Measurements from ENCODE around the gene HDAC11.
"Not testable (repeated sequence)": the region's sequence is repeated elsewhere in the genome, so short reads cannot be mapped to it uniquely, and the experiment has no call there.

HDAC11 gene

GRCh38 chr3:13479582-13480339 lies at the start of gene HDAC11:
HDAC11 (plus strand) TSS chr3:13480306; CDS start chr3:13480348, 42 bp downstream.
- peak; percentile 96 for DNase-seq (ENCODE audit: low read depth)

- DNase-seq (ENCODE audit: low read depth) = not testable (repeated sequence)
These were observed 49.7 kb upstream of the HDAC11 start for GRCh38 chr3:13430411-13430875.

- no peak for DNase-seq (ENCODE audit: low read depth)
These were observed 48.0 kb upstream of the HDAC11 start for GRCh38 chr3:13432093-13432492.

- no peak for DNase-seq (ENCODE audit: low read depth)
These were observed 46.2 kb upstream of the HDAC11 start for GRCh38 chr3:13433912-13434311.

GRCh38 chr3:13436213-13436612 lies 43.9 kb upstream of the HDAC11 start:
- not testable (repeated sequence) for DNase-seq (ENCODE audit: low read depth)

GRCh38 chr3:13440204-13440817 lies 39.8 kb upstream of the HDAC11 start:
- DNase-seq (ENCODE audit: low read depth) = no peak

GRCh38 chr3:13442882-13443281 lies 37.2 kb upstream of the HDAC11 start:
- DNase-seq (ENCODE audit: low read depth) = not testable (repeated sequence)

- DNase-seq (ENCODE audit: low read depth) = peak; percentile 7
These were observed 28.8 kb upstream of the HDAC11 start for GRCh38 chr3:13451301-13451673.

- peak; percentile 24 for DNase-seq (ENCODE audit: low read depth)
These were observed 27.4 kb upstream of the HDAC11 start for GRCh38 chr3:13452490-13453335.

- no peak for DNase-seq (ENCODE audit: low read depth)
These were observed 24.5 kb upstream of the HDAC11 start for GRCh38 chr3:13455644-13456043.

GRCh38 chr3:13457593-13457992 lies 22.5 kb upstream of the HDAC11 start:
- no peak for DNase-seq (ENCODE audit: low read depth)

- DNase-seq (ENCODE audit: low read depth) = no peak
These were observed 20.3 kb upstream of the HDAC11 start for GRCh38 chr3:13459605-13460340.

- DNase-seq (ENCODE audit: low read depth) = no peak
These were observed 19.8 kb upstream of the HDAC11 start for GRCh38 chr3:13460341-13460736.

GRCh38 chr3:13461169-13462124 lies 18.7 kb upstream of the HDAC11 start:
- DNase-seq (ENCODE audit: low read depth) = peak; percentile 66

- no peak for DNase-seq (ENCODE audit: low read depth)
These were observed 17.9 kb upstream of the HDAC11 start for GRCh38 chr3:13462125-13462629.

- no peak for DNase-seq (ENCODE audit: low read depth)
These were observed 17.3 kb upstream of the HDAC11 start for GRCh38 chr3:13462822-13463221.

- no peak for DNase-seq (ENCODE audit: low read depth)
These were observed 16.3 kb upstream of the HDAC11 start for GRCh38 chr3:13463618-13464400.

- no peak for DNase-seq (ENCODE audit: low read depth)
These were observed 14.8 kb upstream of the HDAC11 start for GRCh38 chr3:13465236-13465873.

GRCh38 chr3:13466781-13467180 lies 13.3 kb upstream of the HDAC11 start:
- DNase-seq (ENCODE audit: low read depth) = no peak
